Body of pancreas (tissue), 4 donors: ENCODE data around the gene CDKN1A.

ENCODE experiments used
- CTCF ChIP-seq, 7 experiments: fragments of 450-650 bp in 4 of 7; fragments of 200-600 bp in 3 of 7; sonication (generic) in 3 of 7; IDR thresholded peaks; one replicate each; pipeline ENCODE4 v1.5.1; 2016 to 2019; ENCODE audit warnings: antibody characterized with exemption in 7 of 7
- POLR2A ChIP-seq, 3 donors: fragments of 450-650 bp; IDR thresholded peaks; one replicate each; pipeline ENCODE4 v1.6.1; 2016; ENCODE audit warnings: antibody characterized with exemption in 3 of 3, mild to moderate bottlenecking in 2 of 3

- TF ChIP-seq CTCF (IDR thresholded peaks at IDR 0.05) (no peak), POLR2A (IDR thresholded peaks at IDR 0.05) (no peak)
Measured at GRCh38 chr6:36629784-36630183, 48.7 kb upstream of the CDKN1A start.
